Glutamatergic neuron (in vitro differentiated cells): ENCODE measurements around the gene TMEM178A. TPM values are rescaled to one million over a fixed set of nuclear protein-coding genes. Genes with fewer than 3 reads are reported as not detected.

Experiments used
- DNase-seq: peaks from one replicate; pipeline ENCODE4 v3.0.0; 2022
- H3K27ac Mint-ChIP-seq: one replicate; pipeline ENCODE4 v1.8.0; 2020; ENCODE audit warnings: mild to moderate bottlenecking, mixed read lengths, inconsistent platforms; ENCODE audit not compliant: unreplicated experiment
- H3K27me3 Mint-ChIP-seq: one replicate; pipeline ENCODE4 v1.8.0; 2020; ENCODE audit warnings: mild to moderate bottlenecking, moderate library complexity, mixed read lengths, inconsistent platforms; ENCODE audit not compliant: unreplicated experiment
- H3K36me3 Mint-ChIP-seq: one replicate; pipeline ENCODE4 v1.8.0; 2020; ENCODE audit warnings: mild to moderate bottlenecking, mixed read lengths, inconsistent platforms; ENCODE audit not compliant: unreplicated experiment
- H3K4me1 Mint-ChIP-seq: one replicate; pipeline ENCODE4 v1.8.0; 2020; ENCODE audit warnings: mild to moderate bottlenecking, low read depth, mixed read lengths, inconsistent platforms; ENCODE audit not compliant: unreplicated experiment
- H3K4me3 Mint-ChIP-seq: one replicate; pipeline ENCODE4 v1.8.0; 2020; ENCODE audit warnings: mild to moderate bottlenecking, mixed read lengths, inconsistent platforms; ENCODE audit not compliant: unreplicated experiment
- H3K9me3 Mint-ChIP-seq: one replicate; pipeline ENCODE4 v1.8.0; 2020; ENCODE audit warnings: mild to moderate bottlenecking, moderate library complexity, mixed read lengths, inconsistent platforms; ENCODE audit not compliant: unreplicated experiment
- CTCF ChIP-seq: fragments of 200-600 bp; sonication (generic); IDR thresholded peaks from one replicate; pipeline ENCODE4 v1.5.0; 2021; ENCODE audit not compliant: partially characterized antibody, unreplicated experiment
- total RNA-seq: library from RNA; stranded (reverse); fragmentation: NEBNext Ultra II Directional; extraction: Animal tissue kit (Norgen Biotek cat#: 25700); gene quantifications from one replicate; pipeline ENCODE4 v1.2.1, GENCODE V29; 2021; ENCODE audit not compliant: unreplicated experiment

Gene TMEM178A
- total RNA-seq, 1 donor from 2014 or later, result 12.5 TPM

GRCh38 chr2:39686456-39686855 is 20.7 kb downstream of the TMEM178A start:
- peaks cover 3% of the 10 kb centered on the region for H3K9me3 Mint-ChIP-seq
- peaks cover 17% of the 10 kb centered on the region for H3K4me1 Mint-ChIP-seq
- H3K27ac Mint-ChIP-seq, result no peak overlapping the region
- TF ChIP-seq CTCF, result no peak
- peaks cover 14% of the 10 kb centered on the region for H3K36me3 Mint-ChIP-seq
- H3K4me3 Mint-ChIP-seq, result no peak overlapping the region
- no peak for DNase-seq
- H3K27me3 Mint-ChIP-seq, result no peaks in the 10 kb centered on the region

- Mint-ChIP-seq H3K9me3 (peaks cover 3% of the 10 kb centered on the region), H3K4me1 (peaks cover 12% of the 10 kb centered on the region), H3K4me3 (no peak overlapping the region), H3K27ac (no peak overlapping the region), H3K36me3 (peaks cover 14% of the 10 kb centered on the region), H3K27me3 (no peaks in the 10 kb centered on the region)
- no peak for TF ChIP-seq CTCF
- no peak for DNase-seq
Measured at GRCh38 chr2:39688181-39688580, 22.5 kb downstream of the TMEM178A start.

GRCh38 chr2:39689272-39689841 is 23.6 kb downstream of the TMEM178A start:
- Mint-ChIP-seq H3K36me3 (peaks cover 14% of the 10 kb centered on the region), H3K9me3 (peaks cover 3% of the 10 kb centered on the region), H3K4me3 (no peak overlapping the region), H3K27me3 (no peaks in the 10 kb centered on the region), H3K27ac (no peak overlapping the region), H3K4me1 (peaks cover 8% of the 10 kb centered on the region)
- no peak for DNase-seq
- TF ChIP-seq CTCF, result no peak

GRCh38 chr2:39689876-39690275 is 24.2 kb downstream of the TMEM178A start:
- H3K9me3 Mint-ChIP-seq, result peaks cover 3% of the 10 kb centered on the region
- no peak for TF ChIP-seq CTCF
- no peak overlapping the region for H3K4me3 Mint-ChIP-seq
- no peak overlapping the region for H3K27ac Mint-ChIP-seq
- peaks cover 14% of the 10 kb centered on the region for H3K36me3 Mint-ChIP-seq
- peaks cover 6% of the 10 kb centered on the region for H3K4me1 Mint-ChIP-seq
- no peak for DNase-seq
- no peaks in the 10 kb centered on the region for H3K27me3 Mint-ChIP-seq

- peaks cover 3% of the 10 kb centered on the region for H3K27me3 Mint-ChIP-seq
Measured at GRCh38 chr2:39693245-39693644, 27.5 kb downstream of the TMEM178A start.

More at GRCh38 chr2:39693245-39693644, 27.5 kb downstream of the TMEM178A start:
- TF ChIP-seq CTCF, result no peak
- Mint-ChIP-seq H3K36me3 (peaks cover 14% of the 10 kb centered on the region), H3K4me3 (no peak overlapping the region), H3K4me1 (peaks cover 15% of the 10 kb centered on the region), H3K27ac (no peak overlapping the region), H3K9me3 (no peaks in the 10 kb centered on the region)
- DNase-seq, result no peak
